ENCODE data around the gene ZBTB11.
"Not testable (repeated sequence)": the region's sequence is repeated elsewhere in the genome, so short reads cannot be mapped to it uniquely, and the experiment has no call there.

Gene ZBTB11

GRCh38 chr3:101643861-101644613 is 32.9 kb downstream of the ZBTB11 start:
- DNase-seq, result peak; percentile 27

GRCh38 chr3:101643009-101643844 is 33.7 kb downstream of the ZBTB11 start:
- DNase-seq, result no peak

- no peak for DNase-seq
Observed at GRCh38 chr3:101642441-101642840, 34.5 kb downstream of the ZBTB11 start.

GRCh38 chr3:101641397-101642115 is 35.4 kb downstream of the ZBTB11 start:
- DNase-seq, result not testable (repeated sequence)

GRCh38 chr3:101640256-101640655 is 36.7 kb downstream of the ZBTB11 start:
- no peak for DNase-seq

GRCh38 chr3:101639280-101639963 is 37.5 kb downstream of the ZBTB11 start:
- DNase-seq, result no peak

GRCh38 chr3:101638261-101638745 is 38.6 kb downstream of the ZBTB11 start:
- no peak for DNase-seq

GRCh38 chr3:101637451-101637850 is 39.5 kb downstream of the ZBTB11 start:
- DNase-seq, result no peak

GRCh38 chr3:101635954-101636798 is 40.8 kb downstream of the ZBTB11 start:
- peak; percentile 76 for DNase-seq

- no peak for DNase-seq
Observed at GRCh38 chr3:101635345-101635744, 41.6 kb downstream of the ZBTB11 start.

- no peak for DNase-seq
Observed at GRCh38 chr3:101634591-101635196, 42.2 kb downstream of the ZBTB11 start.

- DNase-seq, result no peak
Observed at GRCh38 chr3:101633186-101633585, 43.7 kb downstream of the ZBTB11 start.

GRCh38 chr3:101632586-101632985 is 44.3 kb downstream of the ZBTB11 start:
- DNase-seq, result no peak

- DNase-seq, result not testable (repeated sequence)
Observed at GRCh38 chr3:101631959-101632358, 45.0 kb downstream of the ZBTB11 start.

GRCh38 chr3:101631098-101631796 is 45.7 kb downstream of the ZBTB11 start:
- DNase-seq, result no peak

GRCh38 chr3:101629219-101629618 is 47.7 kb downstream of the ZBTB11 start:
- DNase-seq, result no peak

- no peak for DNase-seq
Observed at GRCh38 chr3:101625879-101626278, 51.1 kb downstream of the ZBTB11 start.

- no peak for DNase-seq
Observed at GRCh38 chr3:101624857-101625256, 52.1 kb downstream of the ZBTB11 start.

GRCh38 chr3:101623656-101624055 is 53.3 kb downstream of the ZBTB11 start:
- no peak for DNase-seq

GRCh38 chr3:101619734-101620133 is 57.2 kb downstream of the ZBTB11 start:
- DNase-seq, result no peak

- DNase-seq, result no peak
Observed at GRCh38 chr3:101618726-101619125, 58.2 kb downstream of the ZBTB11 start.

Measured in CD4-positive, alpha-beta T cell treated with Interleukin-17A for 4 hours (primary cell).